ENCODE measurements around the gene LENEP.

- TF ChIP-seq CTCF (IDR thresholded peaks at IDR 0.05) (no peak), POLR2A (IDR thresholded peaks at IDR 0.05) (no peak)
Observed at GRCh38 chr1:155023627-155024026, 30.2 kb downstream of the LENEP start.

All from heart left ventricle (tissue), 13 donors.